Hypothalamus (tissue), 51 donors: ENCODE results near the gene DCTN4.
"Not testable (repeated sequence)": the region's sequence is repeated elsewhere in the genome, so short reads cannot be mapped to it uniquely, and the experiment has no call there.

Source experiments
- DNase-seq, 51 donors: peaks; one replicate each; lab custom pipeline; 2025; lab: John Stamatoyannopoulos, UW

The DCTN4 gene

GRCh38 chr5:150742455-150743141 lies 16.2 kb downstream of the DCTN4 start:
- DNase-seq, result not testable (repeated sequence)

- DNase-seq, result no peak
Observed at GRCh38 chr5:150740992-150741391, 17.8 kb downstream of the DCTN4 start.

GRCh38 chr5:150738862-150739261 lies 20.0 kb downstream of the DCTN4 start:
- no peak for DNase-seq

GRCh38 chr5:150734579-150735384 lies 24.0 kb downstream of the DCTN4 start:
- DNase-seq, result peak in 9 of 51 donors; percentile 3 to 22 (median 13)

GRCh38 chr5:150731669-150732242 lies 27.1 kb downstream of the DCTN4 start:
- DNase-seq, result peak in 3 of 51 donors; percentile 4 to 9 (median 8)

- no peak for DNase-seq
Observed at GRCh38 chr5:150729859-150730258, 29.0 kb downstream of the DCTN4 start.

- DNase-seq, result no peak
Observed at GRCh38 chr5:150723845-150724244, 35.0 kb downstream of the DCTN4 start.

- no peak for DNase-seq
Observed at GRCh38 chr5:150710165-150710564, 48.7 kb downstream of the DCTN4 start.

GRCh38 chr5:150706776-150707390 lies 51.9 kb downstream of the DCTN4 start:
- DNase-seq, result no peak

GRCh38 chr5:150703762-150704161 lies 55.1 kb downstream of the DCTN4 start:
- no peak for DNase-seq

GRCh38 chr5:150700594-150701377 lies 58.0 kb downstream of the DCTN4 start, which contains the start of gene RBM22:
RBM22 (minus strand) TSS chr5:150701062; CDS start chr5:150700985, 77 bp downstream.
- peak; percentile 31 to 96 (median 88) for DNase-seq

- no peak for DNase-seq
Observed at GRCh38 chr5:150700246-150700593, 58.6 kb downstream of the DCTN4 start.

- DNase-seq, result no peak
Observed at GRCh38 chr5:150694612-150695011, 64.2 kb downstream of the DCTN4 start.

- DNase-seq, result no peak
Observed at GRCh38 chr5:150692276-150692675, 66.5 kb downstream of the DCTN4 start.

- no peak for DNase-seq
Observed at GRCh38 chr5:150690760-150691159, 68.1 kb downstream of the DCTN4 start.

GRCh38 chr5:150689120-150689519 lies 69.7 kb downstream of the DCTN4 start:
- no peak for DNase-seq

- DNase-seq, result no peak
Observed at GRCh38 chr5:150676578-150676977, 82.2 kb downstream of the DCTN4 start.

- DNase-seq, result no peak
Observed at GRCh38 chr5:150675069-150675468, 83.7 kb downstream of the DCTN4 start.

GRCh38 chr5:150674341-150674821 lies 84.4 kb downstream of the DCTN4 start:
- peak in 14 of 51 donors; percentile 13 to 74 (median 52) for DNase-seq

- DNase-seq, result no peak
Observed at GRCh38 chr5:150672884-150673275, 85.9 kb downstream of the DCTN4 start.
